Measurements from ENCODE around the gene CHD6.
A peak's percentile ranks its signal among the peaks of the same experiment; 100 is the strongest.

The CHD6 gene

GRCh38 chr20:41418739-41419293 lies 199.4 kb downstream of the CHD6 start:
- no peak for DNase-seq

DNA sequence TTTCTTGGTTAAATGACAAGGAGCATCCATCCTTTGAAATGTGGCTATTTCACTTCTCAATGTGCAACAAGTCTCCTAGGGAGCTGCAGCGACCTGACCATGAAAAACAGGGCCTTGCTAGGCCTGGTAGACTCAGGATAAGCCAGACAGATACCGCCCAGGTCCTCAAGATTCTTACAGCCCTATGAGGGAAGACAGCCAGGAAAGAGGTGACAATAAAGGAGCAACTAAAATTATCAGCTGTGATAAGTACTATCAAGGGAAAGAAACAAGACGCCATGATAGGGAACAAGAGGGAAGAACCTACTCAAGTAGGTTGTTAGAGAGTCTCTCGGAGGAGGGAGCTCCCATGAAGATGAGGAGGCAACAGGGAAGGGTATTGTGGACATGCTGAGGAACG lies 200.1 kb downstream of the CHD6 start:
- no peak for DNase-seq

- DNase-seq = no peak
These were observed 203.0 kb downstream of the CHD6 start for GRCh38 chr20:41415191-41415590.

DNA sequence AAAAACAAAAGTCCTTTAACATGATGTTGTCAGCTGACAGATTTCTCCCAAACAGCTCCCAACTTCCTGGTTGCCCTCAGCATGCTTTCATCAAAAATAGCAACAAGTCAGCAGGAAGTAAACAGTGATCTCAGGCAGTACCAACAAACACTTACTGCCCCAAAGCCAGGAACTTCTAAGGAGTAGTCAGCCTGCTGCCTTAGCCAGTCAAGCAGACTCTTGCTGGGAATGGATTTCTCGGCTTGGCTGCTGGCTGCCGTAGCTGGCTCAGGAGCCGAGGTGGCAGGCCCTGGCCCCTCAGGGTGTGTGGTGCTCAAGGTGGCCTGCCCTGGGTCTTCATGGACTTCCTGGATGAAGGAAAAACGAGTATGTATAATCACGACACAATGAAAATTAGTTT lies 205.0 kb downstream of the CHD6 start:
- no peak for DNase-seq

DNA sequence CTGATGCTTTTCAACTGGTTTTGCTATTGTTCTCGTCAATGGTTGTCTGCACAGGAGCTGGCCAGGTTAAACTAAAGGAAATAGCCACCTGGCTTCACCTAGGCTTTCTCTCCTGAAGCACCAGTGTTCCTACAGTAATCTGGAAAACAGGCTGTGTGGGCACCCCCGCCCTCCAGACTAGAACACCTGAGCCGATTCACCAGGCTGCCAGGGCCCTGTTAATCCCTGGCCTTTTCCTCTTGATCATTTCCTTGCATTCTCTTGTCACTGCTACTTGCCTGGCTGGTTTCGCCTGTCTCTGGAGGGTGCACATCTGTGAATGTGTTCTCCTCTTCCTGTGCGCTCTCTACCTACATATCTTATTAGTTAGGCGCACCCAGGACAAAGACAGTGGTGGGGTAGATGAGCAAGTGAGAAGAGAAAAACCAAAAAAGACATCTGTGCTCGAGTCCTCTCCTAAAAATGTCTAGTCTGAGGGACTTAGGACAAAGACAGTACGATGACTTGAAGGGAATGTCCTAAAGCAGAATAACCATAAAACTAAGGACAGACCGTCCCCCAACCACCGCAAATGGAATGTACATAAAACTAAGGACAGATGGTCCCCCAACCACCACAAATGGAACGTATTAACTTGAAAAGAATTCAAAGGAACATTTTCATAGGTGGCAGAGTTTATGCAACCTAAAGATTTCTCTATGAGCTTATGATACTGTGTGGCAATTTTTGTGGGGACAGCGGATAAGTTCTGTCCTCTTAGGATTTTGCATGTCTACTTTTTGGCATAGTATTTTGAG lies 205.7 kb downstream of the CHD6 start:
- no peak for DNase-seq

DNA sequence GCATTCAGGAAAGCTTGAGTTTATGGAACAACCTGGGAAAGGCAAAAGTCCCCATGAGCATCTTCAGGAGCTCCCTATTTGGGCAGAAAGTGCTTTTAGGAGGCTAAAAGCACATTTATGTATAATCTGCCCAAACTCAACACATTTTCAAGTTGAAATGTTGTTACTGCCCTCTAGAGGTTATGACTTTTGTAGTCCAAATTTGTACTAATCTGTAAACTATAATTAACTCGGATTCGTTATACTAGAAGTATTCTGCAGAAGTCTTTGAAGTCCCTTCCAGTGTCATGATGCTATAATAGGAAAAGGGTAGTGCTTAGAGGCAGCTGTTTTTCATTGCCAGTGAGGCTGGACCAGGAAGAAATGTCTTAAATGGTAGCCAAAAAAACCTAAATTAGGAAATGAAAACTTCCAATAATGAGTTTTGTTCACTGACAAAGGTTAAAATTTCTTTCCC lies 206.8 kb downstream of the CHD6 start:
- peak; percentile 76 for DNase-seq

DNA sequence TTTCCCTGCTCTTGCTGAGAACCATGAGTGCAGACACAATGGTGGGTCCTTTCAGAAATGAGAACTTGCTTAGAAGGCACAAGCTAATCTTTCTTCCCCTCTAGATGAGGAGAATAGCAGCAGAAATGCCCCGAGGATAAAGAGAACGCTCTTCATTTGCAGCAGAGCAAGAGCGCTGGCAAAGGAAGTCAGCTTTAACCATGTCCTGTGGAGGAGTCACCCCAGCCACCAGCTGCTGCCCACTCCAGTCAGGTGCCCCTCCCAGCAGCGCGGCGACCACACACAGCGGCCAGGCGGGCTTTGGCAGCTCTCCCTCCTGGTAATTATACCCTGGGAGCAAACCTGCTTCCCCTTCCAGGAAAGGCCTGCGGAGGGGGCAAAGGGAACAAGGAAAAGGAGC lies 209.2 kb downstream of the CHD6 start:
- peak; percentile 67 for DNase-seq

- peak; percentile 96 for DNase-seq
These were observed 209.9 kb downstream of the CHD6 start for GRCh38 chr20:41408156-41408794.

GRCh38 chr20:41407607-41408006 lies 210.6 kb downstream of the CHD6 start:
- DNase-seq = peak; percentile 88

DNA sequence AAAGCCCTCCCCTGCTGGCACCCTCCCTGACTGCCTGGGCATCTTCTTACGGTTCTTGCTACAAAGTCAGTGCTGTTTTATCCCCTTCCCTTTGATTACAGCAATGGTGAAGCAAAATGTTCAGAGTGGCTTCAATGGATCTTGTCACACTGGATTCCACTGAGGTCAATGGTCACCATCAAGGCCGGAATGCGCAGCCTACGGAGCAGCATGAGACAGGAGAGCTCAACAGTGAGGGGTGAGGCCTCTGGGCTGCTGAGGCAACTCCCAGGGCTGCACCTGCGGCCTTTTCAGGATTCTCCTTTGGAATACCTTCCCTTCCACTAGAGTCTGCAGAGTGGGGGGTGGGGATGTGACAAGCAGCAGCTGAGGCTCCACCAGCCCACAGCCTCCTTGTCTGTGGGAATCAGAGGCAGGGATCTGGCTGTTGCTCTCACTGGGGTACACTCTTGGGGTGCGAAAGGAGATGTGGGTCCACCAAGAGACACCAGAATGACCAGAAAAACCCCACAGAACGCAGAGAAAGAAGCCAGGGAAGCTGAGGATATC lies 211.2 kb downstream of the CHD6 start:
- DNase-seq = no peak

- DNase-seq = no peak
These were observed 211.8 kb downstream of the CHD6 start for GRCh38 chr20:41406353-41406752.

GRCh38 chr20:41405436-41405835 lies 212.7 kb downstream of the CHD6 start:
- no peak for DNase-seq

DNA sequence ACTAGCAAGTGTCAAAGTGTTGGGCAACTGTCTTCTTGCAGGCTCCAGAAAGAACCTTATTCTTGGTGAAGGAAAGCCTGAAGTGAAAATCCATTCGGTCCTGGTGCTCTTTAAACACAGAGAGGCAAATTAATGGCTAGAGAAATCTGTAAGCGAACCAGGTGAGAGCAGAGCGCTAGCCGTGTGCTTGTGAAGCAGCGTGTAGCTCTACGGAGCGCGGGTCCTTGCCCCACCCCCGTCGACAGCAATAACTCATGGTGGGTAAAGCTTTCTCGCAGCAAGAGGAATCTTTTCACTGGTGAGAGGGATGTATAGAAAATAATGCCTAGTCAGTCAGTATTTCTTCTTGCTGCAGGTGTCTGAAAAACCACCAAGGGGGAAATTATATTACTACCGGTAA lies 214.6 kb downstream of the CHD6 start:
- no peak for DNase-seq

DNA sequence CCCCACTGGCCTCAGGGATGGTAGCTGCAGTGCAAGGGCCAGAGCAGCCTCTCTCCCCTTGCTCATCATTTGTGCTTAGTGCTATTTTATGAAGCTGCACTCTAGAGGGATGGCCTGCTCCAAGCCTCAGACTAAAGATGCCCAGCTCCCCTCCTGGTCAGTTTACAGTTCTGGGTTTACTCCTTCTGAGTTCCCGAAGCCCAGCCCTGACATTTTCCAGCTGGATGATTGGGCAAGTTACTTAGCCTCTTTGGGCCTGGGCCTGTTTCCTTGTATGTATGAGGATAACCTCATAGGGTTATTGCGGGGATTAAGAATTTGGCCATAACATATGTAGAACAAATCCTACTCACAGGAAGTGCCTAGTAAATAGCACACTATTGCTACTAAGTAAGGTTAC lies 219.8 kb downstream of the CHD6 start:
- no peak for DNase-seq

DNA sequence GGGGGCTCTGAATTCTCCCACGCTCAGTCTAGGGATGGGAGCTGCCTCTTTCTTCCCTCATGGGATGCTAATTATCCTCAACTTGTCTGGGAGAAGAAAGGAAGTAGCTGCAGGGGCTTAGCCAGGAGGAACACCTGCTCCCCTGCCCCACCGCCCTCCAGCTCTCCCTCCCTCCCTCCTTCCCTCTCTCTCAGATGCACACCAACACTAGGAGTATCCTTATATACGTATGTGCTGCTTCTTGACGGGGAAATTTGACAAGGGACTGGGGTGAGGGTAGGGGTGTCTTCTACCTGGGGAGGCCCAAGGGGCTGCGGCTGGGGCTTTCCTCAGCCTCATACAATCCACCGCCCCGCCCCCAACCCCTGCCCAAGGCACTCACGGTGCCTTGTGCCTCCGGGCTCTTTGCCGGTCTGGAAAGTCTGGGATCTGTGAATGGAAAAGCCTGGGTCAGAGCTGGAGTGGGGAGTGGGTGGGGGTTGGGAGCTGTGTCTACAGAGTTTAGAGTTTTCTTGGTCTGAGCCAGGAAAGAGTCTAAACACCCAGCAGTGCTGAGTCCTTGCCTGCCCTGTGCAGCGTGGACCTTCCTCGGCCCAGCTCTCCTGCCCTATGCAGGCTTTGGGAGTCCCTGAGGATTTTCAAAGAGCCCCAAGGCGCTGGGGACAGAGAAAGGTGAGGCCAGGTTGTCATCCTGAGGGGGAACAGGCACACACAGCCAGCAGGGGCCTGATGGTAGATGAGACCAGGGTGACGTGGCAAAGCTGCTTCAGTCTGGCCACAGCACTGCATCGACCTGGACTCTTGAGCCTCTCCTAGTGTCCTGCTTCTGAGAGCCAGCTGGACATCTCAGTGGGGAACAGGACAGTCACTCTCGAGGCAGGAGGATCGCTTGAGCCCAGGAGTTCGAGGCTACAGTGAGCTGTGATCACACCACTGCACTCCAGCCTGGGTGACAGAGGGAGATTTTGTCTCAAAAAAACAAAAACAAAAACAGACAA lies 222.2 kb downstream of the CHD6 start:
- no peak for DNase-seq

DNA sequence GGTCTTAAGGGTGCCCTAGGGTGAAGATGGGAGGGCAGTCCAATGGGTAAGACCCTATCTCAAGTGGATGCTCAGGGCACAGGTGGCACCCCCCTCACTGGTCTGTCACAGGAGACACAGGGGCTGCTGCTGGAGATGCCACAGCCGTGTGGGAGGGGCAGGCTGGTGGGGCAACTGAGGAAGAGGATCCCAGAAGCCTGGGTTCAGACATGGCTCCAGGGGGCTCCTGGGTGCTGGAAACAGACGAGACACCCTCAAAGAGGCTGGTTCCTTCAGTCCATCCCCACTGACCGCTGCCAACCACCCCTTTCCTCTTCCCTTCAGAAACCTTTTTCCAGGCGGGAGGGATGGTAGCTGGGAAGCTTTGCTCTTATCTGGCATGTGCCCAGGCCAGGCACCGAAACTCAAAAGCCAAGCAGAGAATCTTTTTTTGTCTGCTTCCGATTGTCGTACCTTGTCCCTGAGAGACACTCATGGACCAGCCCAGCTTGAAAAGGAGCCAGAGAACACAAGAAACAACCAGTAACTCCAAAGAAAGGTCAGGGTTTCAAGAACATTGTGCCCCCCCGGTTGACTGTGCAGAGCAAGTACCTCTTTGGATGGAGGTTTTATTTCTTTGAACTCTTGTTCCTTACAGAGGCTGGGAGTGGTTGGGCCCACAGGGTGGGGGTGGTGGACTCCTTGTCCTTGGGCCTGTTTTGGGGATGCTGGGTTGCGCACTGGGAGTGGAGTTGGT lies 223.1 kb downstream of the CHD6 start:
- DNase-seq = no peak

DNA sequence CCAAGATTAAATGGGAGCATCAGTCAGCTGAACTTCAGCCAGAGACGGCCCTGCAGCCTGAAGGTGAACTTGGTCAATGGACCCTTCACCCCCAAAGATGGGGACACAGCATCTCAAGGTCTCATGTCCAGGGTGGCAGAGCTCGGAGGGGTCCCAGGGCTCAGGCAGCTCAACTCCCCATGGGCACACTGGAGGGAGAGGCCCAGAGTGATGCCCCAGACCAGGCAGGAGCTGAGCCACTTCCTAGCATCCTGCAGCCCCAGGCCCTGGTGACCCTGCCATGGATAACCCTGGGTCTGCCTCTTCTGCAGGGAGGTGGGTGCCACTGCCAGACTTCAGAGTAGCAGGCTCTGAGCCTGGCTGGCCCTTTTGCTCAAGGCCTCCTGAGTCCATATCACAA lies 224.1 kb downstream of the CHD6 start:
- no peak for DNase-seq

DNA sequence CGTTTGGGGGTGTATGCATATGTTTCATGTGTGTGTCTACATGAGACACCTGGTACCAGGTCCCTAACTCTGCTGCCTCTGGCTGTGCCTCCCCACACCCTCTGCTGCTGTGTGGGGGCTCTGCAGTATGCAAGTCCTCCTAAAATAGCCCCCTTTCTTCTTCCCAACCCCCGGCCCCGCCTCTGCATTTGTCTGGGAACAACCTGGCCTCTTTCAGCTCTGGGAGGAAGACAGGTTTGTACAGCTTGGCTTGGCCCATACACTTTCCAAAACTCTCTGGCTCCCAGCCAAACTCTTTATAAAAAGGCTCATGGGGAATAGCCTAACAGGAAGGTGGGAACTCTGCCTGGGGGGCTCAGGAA lies 224.5 kb downstream of the CHD6 start:
- no peak for DNase-seq

- DNase-seq = no peak
These were observed 225.1 kb downstream of the CHD6 start for GRCh38 chr20:41392871-41393704.

- DNase-seq = no peak
These were observed 225.9 kb downstream of the CHD6 start for GRCh38 chr20:41392295-41392694.

DNA sequence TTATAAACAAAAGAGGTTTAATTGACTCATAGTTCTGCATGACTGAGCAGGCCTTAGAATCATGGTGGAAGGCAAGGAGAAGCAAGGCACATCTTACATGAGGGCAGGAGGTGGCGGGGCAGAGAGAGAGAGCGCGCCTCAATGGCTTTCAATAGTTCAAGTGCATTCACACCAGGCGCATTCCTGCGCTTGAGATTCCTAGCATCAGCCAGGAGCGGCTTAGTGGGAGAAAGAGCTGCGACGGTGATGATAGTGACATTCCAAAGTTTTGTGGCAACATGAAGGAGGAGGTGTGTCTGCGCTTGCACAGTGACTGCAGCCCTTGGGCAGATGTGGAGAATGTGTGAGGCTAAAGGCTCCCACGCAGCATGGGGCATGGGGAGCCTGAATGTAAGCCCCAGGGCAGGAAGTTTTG lies 226.6 kb downstream of the CHD6 start:
- DNase-seq = no peak
